Thoracic aorta (tissue), 2 donors: ENCODE data around the gene FASTKD1. TPM values are rescaled to one million over a fixed set of nuclear protein-coding genes. Genes with fewer than 3 reads are reported as not detected.

Source experiments
- ATAC-seq: fragments of 150-250 bp; one replicate; pipeline ENCODE4 v1.8.0; 2017; ENCODE audit warnings: low read depth; ENCODE audit not compliant: insufficient number of reproducible peaks, low FRiP score
- DNase-seq: peaks from one replicate; pipeline ENCODE4 v3.0.0-alpha.2; 2020; ENCODE audit warnings: low spot score
- H3K27ac ChIP-seq, 2 donors: fragments of 200-600 bp; sonication (generic); 1 replicate in 1 of 2; 2 replicates in 1 of 2; pipeline ENCODE4 v1.5.1; 2016; ENCODE audit warnings: mild to moderate bottlenecking in 2 of 2, moderate library complexity in 2 of 2
- H3K27me3 ChIP-seq: fragments of 200-600 bp; sonication (generic); replicated peaks from 2 replicates; pipeline ENCODE4 v1.6.0; 2016; ENCODE audit warnings: mild to moderate bottlenecking; ENCODE audit not compliant: insufficient read depth
- H3K36me3 ChIP-seq: fragments of 200-600 bp; sonication (generic); one replicate; pipeline ENCODE4 v1.5.1; 2016
- H3K4me1 ChIP-seq, 2 donors: fragments of 200-600 bp; sonication (generic); 1 replicate in 1 of 2; 2 replicates in 1 of 2; pipeline versions ENCODE4 v1.5.1 to v1.6.0; 2016; ENCODE audit warnings: low read depth in 2 of 2, mild to moderate bottlenecking in 1 of 2; ENCODE audit not compliant: control insufficient read depth in 1 of 2
- H3K4me3 ChIP-seq: fragments of 200-600 bp; sonication (generic); 2 replicates; pipeline ENCODE4 v1.5.1; 2016; ENCODE audit warnings: mild to moderate bottlenecking
- H3K9me3 ChIP-seq: fragments of 200-600 bp; sonication (generic); 2 replicates; pipeline ENCODE4 v1.5.1; 2016
- CTCF ChIP-seq: fragments of 200-600 bp; sonication (generic); IDR thresholded peaks from one replicate; pipeline ENCODE4 v1.5.1; 2019; ENCODE audit warnings: antibody characterized with exemption
- total RNA-seq, 2 donors: library from RNA; depleted of rRNA; stranded (reverse); fragments of >200 nt; gene quantifications; one replicate each; pipeline versions ENCODE4 v1.1.0 to v1.2.3, GENCODE V29; 2016

FASTKD1 gene
- total RNA-seq, 2 donors from 2014 or later: 11.5 to 15.2 TPM

- TF ChIP-seq CTCF: no peak
- H3K4me1 ChIP-seq: peaks cover 2 to 8% of the 10 kb centered on the region in 2 donors
- no peaks in the 10 kb centered on the region for H3K27me3 ChIP-seq
- H3K36me3 ChIP-seq: peaks cover 8% of the 10 kb centered on the region
- H3K27ac ChIP-seq: no peak overlapping the region
- no peaks in the 10 kb centered on the region for H3K9me3 ChIP-seq
- no peak for ATAC-seq
- no peak for DNase-seq
- H3K4me3 ChIP-seq: no peak overlapping the region
Measured at GRCh38 chr2:169504651-169505050, 69.0 kb downstream of the FASTKD1 start.

- no peak for ATAC-seq
- TF ChIP-seq CTCF: no peak
- DNase-seq: no peak
- Histone ChIP-seq H3K4me3 (no peak overlapping the region), H3K9me3 (no peaks in the 10 kb centered on the region), H3K27me3 (no peaks in the 10 kb centered on the region), H3K36me3 (peaks cover 11% of the 10 kb centered on the region), H3K4me1 (no peaks in the 10 kb centered on the region), H3K27ac (no peak overlapping the region)
Measured at GRCh38 chr2:169495310-169495928, 78.2 kb downstream of the FASTKD1 start.

- H3K4me3 ChIP-seq: no peak overlapping the region
- no peaks in the 10 kb centered on the region for H3K4me1 ChIP-seq
- no peaks in the 10 kb centered on the region for H3K9me3 ChIP-seq
- no peak for TF ChIP-seq CTCF
- H3K27ac ChIP-seq: no peak overlapping the region
- no peaks in the 10 kb centered on the region for H3K27me3 ChIP-seq
- H3K36me3 ChIP-seq: peaks cover 6% of the 10 kb centered on the region
- ATAC-seq: no peak
- no peak for DNase-seq
Measured at GRCh38 chr2:169493360-169493759, 80.3 kb downstream of the FASTKD1 start.

- ATAC-seq: no peak
Measured at GRCh38 chr2:169491378-169491777, 82.3 kb downstream of the FASTKD1 start.

GRCh38 chr2:169490834-169491233 is 82.8 kb downstream of the FASTKD1 start:
- ATAC-seq (no peak), DNase-seq (no peak)
- Histone ChIP-seq H3K4me1 (no peaks in the 10 kb centered on the region), H3K27me3 (no peaks in the 10 kb centered on the region), H3K4me3 (no peak overlapping the region), H3K9me3 (no peaks in the 10 kb centered on the region), H3K36me3 (peaks cover 10% of the 10 kb centered on the region), H3K27ac (no peak overlapping the region)
- TF ChIP-seq CTCF: no peak

More at GRCh38 chr2:169491378-169491777, 82.3 kb downstream of the FASTKD1 start:
- no peaks in the 10 kb centered on the region for H3K4me1 ChIP-seq
- no peak for DNase-seq
- H3K36me3 ChIP-seq: peaks cover 10% of the 10 kb centered on the region
- H3K9me3 ChIP-seq: no peaks in the 10 kb centered on the region
- TF ChIP-seq CTCF: no peak
- H3K27me3 ChIP-seq: no peaks in the 10 kb centered on the region
- no peak overlapping the region for H3K27ac ChIP-seq
- H3K4me3 ChIP-seq: no peak overlapping the region
